ENCODE results near the gene EEA1.
"Not testable (repeated sequence)": the region's sequence is repeated elsewhere in the genome, so short reads cannot be mapped to it uniquely, and the experiment has no call there.

EEA1 gene

GRCh38 chr12:92794356-92794755 lies 134.7 kb downstream of the EEA1 start:
- not testable (repeated sequence) for DNase-seq

GRCh38 chr12:92786045-92786444 lies 143.1 kb downstream of the EEA1 start:
- DNase-seq = no peak

- DNase-seq = no peak
Measured at GRCh38 chr12:92785563-92785950, 143.5 kb downstream of the EEA1 start.

DNA sequence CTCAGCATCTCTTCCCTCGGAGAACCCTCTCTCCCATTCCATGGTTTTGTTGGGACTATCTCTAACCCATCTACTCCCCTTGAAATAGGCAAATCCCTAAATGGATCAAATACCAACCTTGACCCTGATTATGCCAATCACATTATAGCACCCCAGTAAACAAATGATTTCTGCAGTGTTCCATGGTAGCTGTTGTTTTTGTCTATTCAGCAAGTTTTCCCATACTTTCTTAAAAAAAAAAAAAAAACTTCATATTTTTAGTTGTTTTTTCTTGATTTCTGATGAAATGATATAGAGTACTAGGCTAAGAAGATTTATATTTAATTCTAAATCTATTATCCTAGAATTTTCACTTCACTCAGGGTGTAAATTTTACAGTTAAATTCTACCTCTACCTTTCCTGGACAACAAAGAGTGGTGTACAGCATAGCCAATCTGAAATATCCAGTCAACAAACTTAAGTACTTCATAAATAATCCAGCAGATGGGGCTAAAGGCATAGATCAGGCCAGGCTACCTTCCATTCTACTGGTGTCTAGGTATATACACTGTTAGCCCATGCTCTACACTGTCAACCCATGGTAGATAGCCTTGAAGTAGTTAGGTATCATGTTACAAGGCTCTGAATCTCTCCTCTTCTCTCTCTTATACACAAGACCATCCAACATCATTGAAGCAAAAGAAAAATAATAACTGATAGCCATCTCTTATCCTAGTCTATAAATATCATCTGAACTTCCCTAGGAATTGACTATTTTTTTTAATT lies 144.1 kb downstream of the EEA1 start:
- no peak for DNase-seq

GRCh38 chr12:92784356-92784755 lies 144.7 kb downstream of the EEA1 start:
- no peak for DNase-seq

- no peak for DNase-seq
Measured at GRCh38 chr12:92779902-92780301, 149.2 kb downstream of the EEA1 start.

- DNase-seq = no peak
Measured at GRCh38 chr12:92778525-92778924, 150.6 kb downstream of the EEA1 start.

- DNase-seq = no peak
Measured at GRCh38 chr12:92775416-92775815, 153.7 kb downstream of the EEA1 start.

- DNase-seq = no peak
Measured at GRCh38 chr12:92771001-92771400, 158.1 kb downstream of the EEA1 start.

DNA sequence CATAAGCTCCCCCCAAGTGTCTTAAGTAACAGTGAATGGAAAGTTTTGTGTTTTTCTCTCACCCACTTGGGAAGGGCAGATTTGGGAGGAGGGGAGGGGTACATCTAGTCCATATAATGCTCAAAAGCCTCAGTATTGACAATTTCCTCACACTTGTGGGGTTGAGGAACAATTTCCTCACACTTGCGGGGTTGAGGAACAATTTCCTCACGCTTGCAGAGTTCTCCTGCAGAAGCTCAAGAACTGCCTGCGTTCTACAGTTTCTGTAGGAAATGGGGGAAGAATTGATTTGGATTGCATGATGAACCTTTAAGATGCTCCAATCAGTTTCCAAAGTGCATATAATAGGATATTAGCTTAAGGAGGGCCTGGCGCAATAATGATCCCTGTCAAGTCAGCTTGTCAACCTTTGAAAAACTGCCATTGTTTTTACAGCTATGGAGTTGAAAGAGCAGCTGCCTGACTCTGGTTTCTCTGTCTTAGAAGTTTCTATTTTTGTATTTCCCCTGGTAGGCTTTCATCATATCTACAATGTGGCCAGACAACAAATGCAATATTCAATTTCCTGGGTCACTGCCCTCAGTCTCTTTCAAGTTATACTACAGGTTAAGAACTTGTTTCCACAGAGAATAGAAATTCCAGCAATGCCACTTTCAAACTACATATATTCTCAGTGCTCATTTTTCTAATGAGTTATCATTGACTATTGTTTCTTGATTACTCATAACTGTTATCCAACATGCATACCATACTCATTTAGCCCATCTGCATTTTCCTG lies 159.8 kb downstream of the EEA1 start:
- DNase-seq = no peak

DNA sequence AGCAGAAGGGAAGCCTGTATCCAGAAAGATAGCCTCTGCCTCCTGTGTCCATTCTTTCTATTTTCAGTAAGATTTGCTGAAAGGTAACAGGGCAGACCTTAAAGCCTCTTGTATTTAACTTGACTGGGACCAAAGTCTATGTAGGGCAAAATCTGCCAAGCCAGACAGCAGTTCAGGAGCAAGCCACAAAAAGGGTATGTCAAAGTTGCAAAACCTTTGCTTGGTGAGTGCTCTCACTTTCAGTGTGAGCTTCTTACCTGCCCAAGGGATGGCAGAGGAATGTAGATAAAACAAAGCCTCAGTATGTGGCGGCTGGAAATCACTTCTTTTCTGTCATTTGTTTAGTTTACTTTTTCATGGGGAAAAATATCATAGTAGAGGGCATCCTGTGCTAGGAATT lies 163.2 kb downstream of the EEA1 start:
- no peak for DNase-seq

DNA sequence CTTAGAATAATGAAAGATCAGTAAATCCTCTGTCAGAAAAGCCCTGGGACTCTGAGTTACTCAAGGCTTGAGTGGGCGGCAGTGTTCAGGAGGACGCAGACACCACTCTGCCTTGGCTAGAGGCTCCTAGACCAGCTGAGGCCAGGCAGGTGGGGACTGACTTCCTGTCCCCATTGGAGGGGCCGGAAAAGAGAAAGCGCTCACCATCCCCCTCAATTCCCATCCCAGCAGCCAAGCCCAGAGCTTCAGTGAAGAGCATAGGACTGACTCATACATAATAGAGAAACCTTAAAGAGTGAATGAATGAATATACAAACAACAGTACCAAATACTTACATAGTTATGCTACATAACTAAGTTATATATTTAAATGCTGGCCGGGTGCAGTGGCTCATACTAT lies 164.3 kb downstream of the EEA1 start:
- no peak for DNase-seq

GRCh38 chr12:92762773-92763172 lies 166.3 kb downstream of the EEA1 start:
- no peak for DNase-seq

DNA sequence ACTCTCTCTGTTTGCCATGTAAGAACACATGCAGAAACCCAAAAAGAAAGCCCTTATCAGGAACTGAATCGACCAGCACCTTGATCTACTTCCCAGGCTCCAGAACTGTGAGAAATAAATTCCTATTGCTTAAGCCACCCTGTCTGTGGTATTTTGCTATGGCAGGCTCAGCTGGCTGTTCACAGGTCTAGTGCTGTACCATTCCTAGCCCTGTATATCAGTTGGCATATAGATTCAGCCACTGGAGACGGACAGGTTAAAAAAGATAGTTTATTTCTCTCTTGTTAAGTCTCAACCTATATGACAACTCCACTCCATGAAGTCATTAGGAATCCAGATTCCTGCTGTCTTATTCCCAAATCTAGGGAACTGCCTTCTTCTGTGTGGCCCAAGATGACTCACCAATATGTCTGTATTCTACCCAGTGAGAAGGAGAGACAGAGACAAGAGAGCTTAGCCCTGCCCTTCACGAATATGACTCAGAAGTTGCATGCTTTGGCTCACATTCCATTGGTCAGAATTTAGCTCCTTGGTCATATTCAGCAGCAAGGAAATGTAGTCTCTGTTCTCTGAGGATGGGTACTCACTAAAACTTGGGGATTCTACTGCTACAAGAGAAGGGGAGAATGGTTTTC lies 169.3 kb downstream of the EEA1 start:
- DNase-seq = no peak

DNA sequence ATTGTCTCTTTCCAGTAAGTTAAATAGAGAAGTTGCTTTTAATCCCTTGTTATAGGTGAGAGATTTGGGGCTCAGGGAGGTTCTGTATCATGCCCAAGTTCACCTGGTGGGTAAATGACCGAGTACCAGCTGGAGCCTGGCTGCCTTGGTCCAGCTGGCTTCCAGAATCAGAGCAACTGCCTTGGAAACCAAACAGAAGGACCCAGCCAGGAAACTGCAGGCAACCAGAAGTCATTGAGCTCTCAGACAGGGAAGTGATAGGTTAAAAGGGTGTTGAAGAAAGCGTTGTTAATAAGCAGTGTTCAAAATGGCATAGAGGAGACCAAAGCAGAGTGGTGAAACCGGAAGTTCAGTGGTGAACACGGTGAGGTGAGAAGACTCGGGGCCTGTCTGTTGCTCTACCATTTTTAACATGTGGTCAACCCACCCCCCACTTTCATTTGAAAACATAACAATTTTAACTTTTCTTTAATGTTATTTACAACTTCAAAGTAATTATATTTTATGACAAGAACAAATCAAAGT lies 171.4 kb downstream of the EEA1 start:
- DNase-seq = no peak

DNA sequence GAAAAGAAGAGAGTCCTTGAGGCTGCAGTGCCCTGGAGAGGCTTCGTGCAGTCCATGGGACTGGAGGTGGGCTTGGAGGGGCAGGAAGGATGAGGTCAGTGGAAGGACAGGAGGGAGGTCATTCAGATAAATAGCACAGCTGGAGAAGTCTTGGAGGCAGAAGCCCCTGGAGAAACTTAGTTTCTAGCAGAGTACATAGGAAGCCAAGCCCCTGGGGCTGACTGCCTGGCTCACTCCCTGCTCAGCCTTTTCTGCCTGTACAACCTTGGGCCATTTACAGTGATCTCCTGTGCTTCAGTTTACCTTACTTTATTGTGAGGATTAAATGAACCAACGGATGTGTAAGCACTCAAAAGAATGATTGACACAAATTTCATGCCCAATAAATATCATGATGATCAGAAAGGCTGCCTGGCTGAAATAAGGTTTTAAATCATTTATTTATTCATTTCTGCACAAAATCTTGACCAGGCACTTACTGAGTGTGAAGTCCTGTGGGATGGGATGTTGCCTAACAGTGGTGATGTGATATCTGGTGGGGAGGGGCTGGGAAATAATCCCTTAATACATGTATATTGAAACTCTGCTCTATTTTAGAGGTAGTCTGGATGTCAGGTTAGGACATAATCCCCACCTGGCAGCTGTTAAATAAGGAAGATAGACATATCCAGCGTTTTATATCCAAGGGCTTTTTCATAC lies 172.0 kb downstream of the EEA1 start:
- DNase-seq = no peak

- DNase-seq = no peak
Measured at GRCh38 chr12:92753976-92754885, 174.9 kb downstream of the EEA1 start.

DNA sequence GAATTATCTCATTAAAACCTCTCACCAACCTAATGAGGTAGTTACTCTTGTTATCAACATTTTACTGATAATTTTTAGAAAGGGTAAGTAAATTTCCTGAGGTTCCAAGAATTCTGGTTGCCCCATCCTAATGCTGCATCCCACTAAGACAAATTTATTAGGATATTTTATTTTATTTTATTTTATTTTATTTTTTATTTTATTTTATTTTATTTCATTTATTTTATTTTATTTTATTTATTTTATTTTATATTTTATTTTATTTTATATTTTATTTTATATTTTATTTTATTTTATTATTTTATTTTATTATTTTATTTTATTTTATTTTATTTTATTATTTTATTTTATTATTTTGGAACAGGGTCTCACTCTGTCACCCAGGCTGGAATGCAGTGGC lies 179.4 kb downstream of the EEA1 start:
- DNase-seq = not testable (repeated sequence)

DNA sequence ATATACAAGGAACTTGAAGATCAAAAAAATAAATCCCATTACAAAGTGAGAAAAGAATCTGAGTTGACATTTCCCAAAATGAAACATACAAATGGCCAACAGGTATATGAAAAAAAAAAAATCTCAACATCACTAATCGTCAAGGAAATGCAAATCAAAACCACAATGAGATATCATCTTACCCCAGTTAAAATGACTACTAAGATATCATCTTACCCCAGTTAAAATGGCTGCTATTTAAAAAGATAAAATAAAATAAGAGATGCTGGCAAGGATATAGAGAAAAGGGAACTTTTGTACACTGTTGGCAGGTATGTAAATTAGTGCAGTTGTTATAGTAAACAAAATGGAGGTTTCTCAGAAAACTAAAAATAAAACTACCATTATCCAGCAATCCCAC lies 181.9 kb downstream of the EEA1 start:
- no peak for DNase-seq

GRCh38 chr12:92745856-92746550 lies 183.1 kb downstream of the EEA1 start:
- no peak for DNase-seq

DNA sequence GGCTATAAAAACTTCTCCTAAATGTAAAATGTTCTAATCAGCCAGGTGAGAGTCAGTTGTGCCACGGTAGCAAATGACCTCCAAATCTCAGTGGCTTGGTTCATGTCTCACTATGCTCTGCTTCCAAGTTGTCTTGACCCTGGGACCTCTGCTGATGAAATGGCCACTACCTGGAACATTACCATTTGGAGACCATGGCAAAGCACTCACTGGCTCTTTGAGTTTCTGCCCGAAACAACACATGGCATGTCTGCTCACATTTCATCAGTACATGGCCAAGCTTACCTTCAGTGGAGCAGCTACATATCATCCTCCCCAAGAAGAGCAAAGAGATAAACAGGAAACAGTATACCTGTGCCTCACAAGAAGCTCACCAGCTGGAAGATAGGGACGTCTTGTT lies 186.1 kb downstream of the EEA1 start:
- no peak for DNase-seq

Measured in activated T-cell treated with anti-CD3 and anti-CD28 coated beads for 4 hours (primary cell).